BJ (cell line): ENCODE data around the gene C9orf57. TPM values are rescaled to one million over a fixed set of nuclear protein-coding genes. Genes with fewer than 3 reads are reported as not detected.

Source experiments
- CTCF ChIA-PET: fragments of 350-600 bp; formaldehyde crosslinking; extraction: SDS; loops from one replicate; lab custom pipeline; 2021; ENCODE audit warnings: antibody characterized with exemption, inconsistent platforms; lab: Yijun Ruan, JAX
- POLR2A ChIA-PET: fragments of 300-600 bp; sonication (Branson Sonifier 250); formaldehyde crosslinking; extraction: SDS; loops from one replicate; lab custom pipeline; 2021; ENCODE audit warnings: antibody characterized with exemption; lab: Charles Lee
- DNase-seq: peaks from one replicate; pipeline ENCODE4 v3.0.0-alpha.2; 2011; ENCODE audit warnings: low read depth
- H3K27me3 ChIP-seq: 2 replicates; pipeline ENCODE4 v1.6.0; 2011; ENCODE audit warnings: low read length; ENCODE audit not compliant: control insufficient read depth, insufficient read depth
- H3K36me3 ChIP-seq: 2 replicates; pipeline ENCODE4 v1.5.1; 2011; ENCODE audit warnings: low read length; ENCODE audit not compliant: control insufficient read depth, insufficient read depth
- H3K4me3 ChIP-seq: 2 replicates; pipeline ENCODE4 v1.5.1; 2011; ENCODE audit warnings: low read depth, mild to moderate bottlenecking, control low read depth, low read length
- polyA plus RNA-seq: library from polyadenylated mRNA; depleted of rRNA; stranded (reverse); fragments of >200 nt; gene quantifications from 2 replicates; pipeline ENCODE4 v1.2.3, GENCODE V29; 2011
- TF ChIP-seq, protein P1 (sequence below): IDR thresholded peaks from 2 replicates; pipeline ENCODE4 v1.5.1; 2011; ENCODE audit warnings: low read depth, mild to moderate bottlenecking, control low read depth, inconsistent platforms, low read length, moderate library complexity; ENCODE audit not compliant: insufficient read depth

Gene C9orf57
- polyA plus RNA-seq, 1 experiment, result not detected

DNA sequence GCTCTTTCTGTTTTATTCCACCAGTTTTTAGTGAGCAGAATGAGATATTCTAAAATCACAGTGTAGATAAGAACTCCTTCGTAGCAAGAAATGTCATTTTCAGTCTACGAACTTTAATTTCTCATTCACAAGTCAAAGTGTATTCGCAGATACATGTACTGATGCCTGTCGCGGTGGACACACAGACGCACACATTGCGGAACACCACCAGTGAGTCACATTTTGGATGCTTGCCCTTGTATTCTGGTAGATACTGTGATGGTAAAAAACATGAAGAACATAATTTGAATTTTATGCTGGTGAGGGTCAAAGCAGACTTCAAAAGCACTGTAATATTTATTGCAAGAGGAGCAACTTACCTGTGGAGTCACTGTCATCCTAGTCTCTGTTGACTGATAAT is 4.7 kb upstream of the C9orf57 start:
- TF ChIP-seq, protein P1, sequence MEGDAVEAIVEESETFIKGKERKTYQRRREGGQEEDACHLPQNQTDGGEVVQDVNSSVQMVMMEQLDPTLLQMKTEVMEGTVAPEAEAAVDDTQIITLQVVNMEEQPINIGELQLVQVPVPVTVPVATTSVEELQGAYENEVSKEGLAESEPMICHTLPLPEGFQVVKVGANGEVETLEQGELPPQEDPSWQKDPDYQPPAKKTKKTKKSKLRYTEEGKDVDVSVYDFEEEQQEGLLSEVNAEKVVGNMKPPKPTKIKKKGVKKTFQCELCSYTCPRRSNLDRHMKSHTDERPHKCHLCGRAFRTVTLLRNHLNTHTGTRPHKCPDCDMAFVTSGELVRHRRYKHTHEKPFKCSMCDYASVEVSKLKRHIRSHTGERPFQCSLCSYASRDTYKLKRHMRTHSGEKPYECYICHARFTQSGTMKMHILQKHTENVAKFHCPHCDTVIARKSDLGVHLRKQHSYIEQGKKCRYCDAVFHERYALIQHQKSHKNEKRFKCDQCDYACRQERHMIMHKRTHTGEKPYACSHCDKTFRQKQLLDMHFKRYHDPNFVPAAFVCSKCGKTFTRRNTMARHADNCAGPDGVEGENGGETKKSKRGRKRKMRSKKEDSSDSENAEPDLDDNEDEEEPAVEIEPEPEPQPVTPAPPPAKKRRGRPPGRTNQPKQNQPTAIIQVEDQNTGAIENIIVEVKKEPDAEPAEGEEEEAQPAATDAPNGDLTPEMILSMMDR, result no peak
- H3K36me3 ChIP-seq, result no peaks in the 10 kb centered on the region
- no peak for DNase-seq
- no peaks in the 10 kb centered on the region for H3K27me3 ChIP-seq
- POLR2A ChIA-PET, result no interaction called here
- no peak overlapping the region for H3K4me3 ChIP-seq
- CTCF ChIA-PET, result interaction anchor here (0.6 kb wide), 1 partner anchor 18 kb away, joined by 3 read pairs; no protein-coding TSS in a partner anchor

- no peak for DNase-seq
- TF ChIP-seq, protein P1, result no peak
- POLR2A ChIA-PET, result no interaction called here
- CTCF ChIA-PET, result interaction anchor here (1.7 kb wide), 1 partner anchor 13 kb away, joined by 6 read pairs; no protein-coding TSS in a partner anchor
- Histone ChIP-seq H3K36me3 (no peaks in the 10 kb centered on the region), H3K4me3 (no peak overlapping the region), H3K27me3 (no peaks in the 10 kb centered on the region)
Measured at GRCh38 chr9:72052122-72052521, 8.3 kb downstream of the C9orf57 start.

- Histone ChIP-seq H3K4me3 (no peak overlapping the region), H3K36me3 (no peaks in the 10 kb centered on the region), H3K27me3 (no peaks in the 10 kb centered on the region)
- DNase-seq, result no peak
- TF ChIP-seq, protein P1, result no peak
- ChIA-PET CTCF (interaction anchor here (1.3 to 2.7 kb wide), 3 partner anchors 10 to 223 kb away, joined by 4 to 9 read pairs (median 8); no protein-coding TSS in a partner anchor), POLR2A (no interaction called here)
Measured at GRCh38 chr9:72048850-72049249, 11.6 kb downstream of the C9orf57 start.

DNA sequence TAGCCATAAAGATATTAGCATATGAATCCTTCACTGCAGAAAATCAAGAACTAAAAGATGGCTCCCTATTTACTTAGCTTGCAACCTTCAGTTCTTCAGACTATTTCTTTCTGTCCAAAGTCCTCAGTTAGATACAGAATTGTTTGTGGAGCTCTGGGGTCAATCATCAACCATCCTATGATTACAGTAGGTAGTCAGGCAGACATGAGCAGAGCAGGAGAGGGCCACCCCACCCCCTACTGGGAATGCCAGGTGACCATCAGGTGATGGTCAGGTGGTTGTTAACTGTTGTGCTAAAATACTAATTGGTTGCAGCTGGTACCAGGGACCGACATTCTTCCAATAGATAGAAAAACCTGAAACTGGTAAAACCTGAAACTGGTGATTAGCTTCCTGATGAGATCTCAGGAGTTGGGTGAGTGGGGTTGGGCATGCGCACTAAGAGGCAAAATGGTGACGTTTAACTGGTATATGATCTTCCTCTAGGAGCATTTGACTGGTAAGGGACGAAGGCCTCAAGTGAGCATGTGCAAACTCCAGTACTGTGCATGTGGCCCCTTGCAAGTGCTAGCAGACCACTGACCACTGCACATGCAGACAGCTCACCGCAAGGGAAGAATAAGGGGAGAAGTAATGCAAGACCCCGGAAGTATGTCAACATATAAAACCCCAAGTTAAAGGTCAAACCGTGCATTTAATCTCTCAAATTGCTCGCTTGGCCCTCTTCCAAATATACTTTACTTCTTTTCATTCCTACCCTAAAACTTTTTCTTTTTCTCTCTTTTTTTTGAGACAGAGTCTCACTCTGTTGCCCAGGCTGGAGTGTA is 13.6 kb downstream of the C9orf57 start:
- POLR2A ChIA-PET, result no interaction called here
- Histone ChIP-seq H3K36me3 (no peaks in the 10 kb centered on the region), H3K4me3 (no peak overlapping the region), H3K27me3 (no peaks in the 10 kb centered on the region)
- CTCF ChIA-PET, result interaction anchor here (0.9 to 1.9 kb wide), 4 partner anchors 8 to 234 kb away, joined by 3 to 8 read pairs (median 3); no protein-coding TSS in a partner anchor
- DNase-seq, result no peak
- TF ChIP-seq, protein P1, result no peak

DNA sequence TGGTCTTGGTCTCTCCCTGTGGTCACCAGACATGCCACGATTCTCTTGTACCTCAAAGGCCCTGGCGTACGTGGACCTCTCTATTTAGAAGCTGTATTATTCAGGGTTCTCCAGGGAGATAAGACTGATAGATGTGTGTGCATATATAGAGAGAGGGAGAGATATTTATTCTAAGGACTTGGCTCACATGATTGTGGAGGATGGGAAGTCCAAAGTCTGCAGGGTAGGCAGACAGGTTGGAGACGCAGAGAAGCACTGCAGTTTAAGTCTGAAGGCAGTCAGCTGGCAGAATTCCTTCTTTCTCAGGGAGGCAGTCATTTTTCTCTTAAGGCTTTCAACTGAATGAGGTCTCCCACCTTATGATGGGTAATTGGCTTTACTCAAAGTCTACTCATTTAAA is 16.3 kb downstream of the C9orf57 start:
- H3K27me3 ChIP-seq, result no peaks in the 10 kb centered on the region
- no peaks in the 10 kb centered on the region for H3K36me3 ChIP-seq
- no peak overlapping the region for H3K4me3 ChIP-seq
- POLR2A ChIA-PET, result no interaction called here
- DNase-seq, result no peak
- TF ChIP-seq, protein P1, result no peak
- CTCF ChIA-PET, result no interaction called here
